GM12801 (cell line): ENCODE measurements around the gene PLEKHS1.

ENCODE experiments used
- TF ChIP-seq, protein P1 (sequence below): IDR thresholded peaks from one replicate; pipeline ENCODE4 v1.5.1; 2011; ENCODE audit warnings: control low read depth; ENCODE audit not compliant: insufficient read length; ENCODE audit errors: extremely low read depth

PLEKHS1 gene

DNA sequence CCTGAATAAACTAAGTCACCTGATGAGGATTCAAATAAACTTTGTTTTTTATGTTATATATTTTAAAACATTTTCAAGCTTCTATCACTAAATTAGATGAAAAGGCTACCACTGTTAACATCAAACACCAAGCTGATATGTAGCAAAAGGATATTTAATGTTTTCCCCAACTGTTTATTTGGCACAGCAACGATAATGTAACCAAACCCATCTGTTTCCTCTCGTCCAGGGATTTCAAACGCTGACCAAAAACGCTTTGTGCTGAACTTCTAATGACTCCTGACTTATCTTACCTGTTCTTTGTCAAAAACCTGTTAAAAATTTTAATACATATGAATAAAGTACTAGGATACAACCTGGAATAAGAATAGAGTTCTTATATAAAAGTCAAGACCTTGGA is 71.9 kb downstream of the PLEKHS1 start:
- TF ChIP-seq, protein P1, sequence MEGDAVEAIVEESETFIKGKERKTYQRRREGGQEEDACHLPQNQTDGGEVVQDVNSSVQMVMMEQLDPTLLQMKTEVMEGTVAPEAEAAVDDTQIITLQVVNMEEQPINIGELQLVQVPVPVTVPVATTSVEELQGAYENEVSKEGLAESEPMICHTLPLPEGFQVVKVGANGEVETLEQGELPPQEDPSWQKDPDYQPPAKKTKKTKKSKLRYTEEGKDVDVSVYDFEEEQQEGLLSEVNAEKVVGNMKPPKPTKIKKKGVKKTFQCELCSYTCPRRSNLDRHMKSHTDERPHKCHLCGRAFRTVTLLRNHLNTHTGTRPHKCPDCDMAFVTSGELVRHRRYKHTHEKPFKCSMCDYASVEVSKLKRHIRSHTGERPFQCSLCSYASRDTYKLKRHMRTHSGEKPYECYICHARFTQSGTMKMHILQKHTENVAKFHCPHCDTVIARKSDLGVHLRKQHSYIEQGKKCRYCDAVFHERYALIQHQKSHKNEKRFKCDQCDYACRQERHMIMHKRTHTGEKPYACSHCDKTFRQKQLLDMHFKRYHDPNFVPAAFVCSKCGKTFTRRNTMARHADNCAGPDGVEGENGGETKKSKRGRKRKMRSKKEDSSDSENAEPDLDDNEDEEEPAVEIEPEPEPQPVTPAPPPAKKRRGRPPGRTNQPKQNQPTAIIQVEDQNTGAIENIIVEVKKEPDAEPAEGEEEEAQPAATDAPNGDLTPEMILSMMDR, result no peak

DNA sequence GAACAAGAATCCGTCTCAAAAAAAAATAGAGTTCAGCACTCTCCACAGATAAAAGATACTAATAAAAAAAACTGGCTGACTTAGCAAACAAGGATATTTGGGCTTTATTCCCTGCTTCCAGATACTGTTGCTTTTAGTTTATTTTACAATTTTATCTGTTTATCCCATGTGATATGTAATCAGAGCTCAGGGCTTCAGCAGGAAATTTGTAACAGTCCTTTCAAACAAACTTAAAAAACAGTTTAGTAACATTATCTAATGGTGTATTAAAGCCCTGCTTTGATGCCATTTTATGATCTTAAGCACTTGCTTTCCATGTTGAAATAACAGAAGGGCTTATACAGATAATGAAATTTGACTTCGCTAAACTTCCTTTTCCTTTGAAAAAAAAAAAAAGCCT is 74.3 kb downstream of the PLEKHS1 start:
- TF ChIP-seq, protein P1, result no peak
